MCF 10A (cell line): ENCODE data around the gene THOC7. TPM values are rescaled to one million over a fixed set of nuclear protein-coding genes. Genes with fewer than 3 reads are reported as not detected.

Source experiments
- BruUV-seq: library from RNA; stranded (reverse); fragments of 400-500 nt; replicated peaks from 2 replicates; lab custom pipeline; 2021; lab: Mats Ljungman, UMichigan
- CTCF ChIA-PET: fragments of 300-600 bp; sonication (Branson Sonifier 250); formaldehyde crosslinking; extraction: SDS; loops from one replicate; lab custom pipeline; 2021; ENCODE audit warnings: antibody characterized with exemption, inconsistent platforms; lab: Yijun Ruan, JAX
- POLR2A ChIA-PET: fragments of 300-600, 350-650 bp; sonication (Branson Sonifier 250); formaldehyde crosslinking; extraction: SDS; loops from one replicate; lab custom pipeline; 2020; ENCODE audit warnings: antibody characterized with exemption, inconsistent platforms; lab: Yijun Ruan, JAX
- DNase-seq: peaks from one replicate; pipeline ENCODE4 v3.0.0-alpha.2; 2018; ENCODE audit not compliant: unreplicated experiment
- H3K27ac Mint-ChIP-seq: one replicate; pipeline ENCODE4 v1.8.0; 2022; ENCODE audit warnings: mild to moderate bottlenecking, low read depth, mixed read lengths; ENCODE audit not compliant: unreplicated experiment
- H3K27me3 Mint-ChIP-seq: one replicate; pipeline ENCODE4 v1.8.0; 2022; ENCODE audit warnings: mixed read lengths; ENCODE audit not compliant: insufficient read depth, unreplicated experiment
- H3K36me3 Mint-ChIP-seq: one replicate; pipeline ENCODE4 v1.8.0; 2022; ENCODE audit warnings: mild to moderate bottlenecking, moderate library complexity, mixed read lengths; ENCODE audit not compliant: insufficient read depth, unreplicated experiment
- H3K4me1 Mint-ChIP-seq: one replicate; pipeline ENCODE4 v1.8.0; 2022; ENCODE audit warnings: mixed read lengths; ENCODE audit not compliant: insufficient read depth, unreplicated experiment
- H3K4me3 Mint-ChIP-seq: one replicate; pipeline ENCODE4 v1.8.0; 2022; ENCODE audit warnings: mild to moderate bottlenecking, moderate library complexity, mixed read lengths; ENCODE audit not compliant: unreplicated experiment
- H3K9me3 Mint-ChIP-seq: one replicate; pipeline ENCODE4 v1.8.0; 2022; ENCODE audit warnings: mixed read lengths; ENCODE audit not compliant: unreplicated experiment
- intact Hi-C: fragments of 100-400 bp; cut with micrococcal nuclease; formaldehyde crosslinking; loops from 2 replicates; pipeline ENCODE4 v1.14.1; 2022
- total RNA-seq: library from RNA; stranded (reverse); gene quantifications from 2 replicates; pipeline ENCODE4 v1.2.3, GENCODE V29; 2022
- TF ChIP-seq, protein P1 (sequence below): fragments of 200-600 bp; IDR thresholded peaks from one replicate; pipeline ENCODE4 v1.8.0; 2022; ENCODE audit warnings: antibody characterized with exemption, mild to moderate bottlenecking; ENCODE audit not compliant: unreplicated experiment

The THOC7 gene
- total RNA-seq, 1 experiment from 2014 or later = 117 TPM

- Mint-ChIP-seq H3K4me3 (no peak overlapping the region), H3K4me1 (peaks cover 10% of the 10 kb centered on the region), H3K27me3 (peaks cover 16% of the 10 kb centered on the region), H3K27ac (no peak overlapping the region), H3K9me3 (no peaks in the 10 kb centered on the region), H3K36me3 (no peaks in the 10 kb centered on the region)
- no TSS peak for BruUV-seq
- intact Hi-C loops = no loop called here
- POLR2A ChIA-PET = no interaction called here
- DNase-seq = no peak
- CTCF ChIA-PET = interaction anchor here (1.3 to 8.6 kb wide), 3 partner anchors 11 to 458 kb away, joined by 6 to 60 read pairs (median 6); partner anchors contain the start of gene C3orf49
- TF ChIP-seq, protein P1, sequence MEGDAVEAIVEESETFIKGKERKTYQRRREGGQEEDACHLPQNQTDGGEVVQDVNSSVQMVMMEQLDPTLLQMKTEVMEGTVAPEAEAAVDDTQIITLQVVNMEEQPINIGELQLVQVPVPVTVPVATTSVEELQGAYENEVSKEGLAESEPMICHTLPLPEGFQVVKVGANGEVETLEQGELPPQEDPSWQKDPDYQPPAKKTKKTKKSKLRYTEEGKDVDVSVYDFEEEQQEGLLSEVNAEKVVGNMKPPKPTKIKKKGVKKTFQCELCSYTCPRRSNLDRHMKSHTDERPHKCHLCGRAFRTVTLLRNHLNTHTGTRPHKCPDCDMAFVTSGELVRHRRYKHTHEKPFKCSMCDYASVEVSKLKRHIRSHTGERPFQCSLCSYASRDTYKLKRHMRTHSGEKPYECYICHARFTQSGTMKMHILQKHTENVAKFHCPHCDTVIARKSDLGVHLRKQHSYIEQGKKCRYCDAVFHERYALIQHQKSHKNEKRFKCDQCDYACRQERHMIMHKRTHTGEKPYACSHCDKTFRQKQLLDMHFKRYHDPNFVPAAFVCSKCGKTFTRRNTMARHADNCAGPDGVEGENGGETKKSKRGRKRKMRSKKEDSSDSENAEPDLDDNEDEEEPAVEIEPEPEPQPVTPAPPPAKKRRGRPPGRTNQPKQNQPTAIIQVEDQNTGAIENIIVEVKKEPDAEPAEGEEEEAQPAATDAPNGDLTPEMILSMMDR = no peak
These were observed 55.5 kb downstream of the THOC7 start for GRCh38 chr3:63807961-63808565.

DNA sequence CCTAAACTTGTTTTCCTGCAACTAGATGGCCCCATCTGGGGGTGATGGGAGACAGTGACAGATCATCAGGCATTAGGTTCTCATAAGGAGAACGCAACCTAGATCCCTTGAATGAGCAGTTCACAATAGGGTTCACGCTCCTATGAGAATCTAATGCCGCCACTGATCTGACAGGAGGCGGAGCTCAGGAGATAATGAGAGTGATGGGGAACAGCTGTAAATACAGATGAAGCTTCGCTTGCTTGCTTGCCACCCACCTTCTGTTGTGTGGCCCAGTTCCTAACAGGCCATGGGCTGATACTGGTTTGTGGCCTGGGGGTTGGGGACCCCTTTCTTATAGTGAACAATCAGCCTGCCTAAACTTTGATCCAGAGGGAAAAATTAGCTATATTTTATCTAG is 59.7 kb downstream of the THOC7 start:
- Mint-ChIP-seq H3K27me3 (peaks cover 21% of the 10 kb centered on the region), H3K4me3 (no peak overlapping the region), H3K4me1 (no peaks in the 10 kb centered on the region), H3K9me3 (no peaks in the 10 kb centered on the region), H3K27ac (no peak overlapping the region), H3K36me3 (no peaks in the 10 kb centered on the region)
- DNase-seq = no peak
- ChIA-PET CTCF (interaction anchor here (2.1 to 8.6 kb wide), 3 partner anchors 10 to 453 kb away, joined by 6 to 73 read pairs (median 60); partner anchors contain the start of gene C3orf49), POLR2A (interaction anchor here (0.8 kb wide), 1 partner anchor 12 kb away, joined by 3 read pairs; no protein-coding TSS in a partner anchor)
- BruUV-seq = no TSS peak
- intact Hi-C loops = no loop called here
- TF ChIP-seq, protein P1 = no peak

DNA sequence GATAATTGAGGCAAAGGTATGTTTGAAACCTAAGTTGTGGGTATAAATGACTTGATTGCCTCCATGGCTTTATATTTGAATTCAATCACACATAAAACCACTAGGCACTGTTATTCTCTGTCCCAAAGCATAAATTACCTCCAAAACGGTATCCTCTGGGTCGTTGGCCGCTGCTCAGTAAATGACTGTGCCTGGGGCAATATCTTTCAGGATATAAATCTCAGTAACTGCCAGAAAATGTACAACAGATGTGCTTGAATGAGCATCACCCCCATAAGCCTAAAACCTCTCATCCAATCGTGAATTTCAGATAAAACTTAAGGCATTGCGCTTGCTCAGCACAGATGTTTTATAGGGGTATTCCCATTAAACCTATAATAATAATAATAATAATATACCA is 63.5 kb downstream of the THOC7 start:
- no peak for DNase-seq
- Mint-ChIP-seq H3K36me3 (no peaks in the 10 kb centered on the region), H3K4me1 (no peaks in the 10 kb centered on the region), H3K9me3 (no peaks in the 10 kb centered on the region), H3K27ac (no peak overlapping the region), H3K4me3 (no peak overlapping the region), H3K27me3 (peaks cover 21% of the 10 kb centered on the region)
- TF ChIP-seq, protein P1 = no peak
- CTCF ChIA-PET = interaction anchor here (7.4 to 8.6 kb wide), 2 partner anchors 19 to 449 kb away, joined by 60 to 73 read pairs; partner anchors contain the start of gene C3orf49
- intact Hi-C loops = no loop called here
- POLR2A ChIA-PET = no interaction called here
- no TSS peak for BruUV-seq

DNA sequence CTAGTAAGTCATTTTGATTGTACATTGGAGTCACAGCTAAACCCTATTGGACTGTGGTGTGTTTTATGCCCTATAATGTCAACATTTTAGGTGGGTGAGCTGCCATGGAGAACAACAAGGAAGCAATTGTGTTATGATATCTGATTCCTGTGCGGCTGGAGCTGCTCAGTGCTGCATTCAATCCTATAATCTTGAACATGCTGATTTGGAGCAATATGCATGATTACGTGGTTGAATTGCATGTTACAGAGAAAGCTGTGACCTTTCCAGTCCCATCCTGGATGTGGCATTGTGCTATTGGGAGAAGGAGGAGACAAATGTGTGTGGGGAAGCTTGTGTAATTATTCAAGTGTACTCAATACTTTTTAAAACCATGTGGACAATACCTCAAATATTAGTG is 64.7 kb downstream of the THOC7 start:
- no TSS peak for BruUV-seq
- no peak overlapping the region for H3K4me3 Mint-ChIP-seq
- H3K36me3 Mint-ChIP-seq = no peaks in the 10 kb centered on the region
- intact Hi-C loops = no loop called here
- TF ChIP-seq, protein P1 = no peak
- H3K27me3 Mint-ChIP-seq = peaks cover 12% of the 10 kb centered on the region
- ChIA-PET CTCF (interaction anchor here (7.4 kb wide), 1 partner anchor 448 kb away, joined by 73 read pairs; no protein-coding TSS in a partner anchor), POLR2A (no interaction called here)
- no peaks in the 10 kb centered on the region for H3K9me3 Mint-ChIP-seq
- no peaks in the 10 kb centered on the region for H3K4me1 Mint-ChIP-seq
- DNase-seq = no peak
- no peak overlapping the region for H3K27ac Mint-ChIP-seq
